ENCODE results near the gene ARID5A. TPM values are rescaled to one million over a fixed set of nuclear protein-coding genes. Genes with fewer than 3 reads are reported as not detected.

ARID5A gene
- total and polyA plus RNA-seq, 2 of the 13 experiments (the other 11 are each of a cell fraction or from before 2014, with no cell fraction given), result 6.0 to 9.5 TPM

- TF ChIP-seq ZFX (CRISPR knock-in tag; IDR thresholded peaks at IDR 0.05; ENCODE audit: low read depth) (peak; percentile 79), ZNF691 (CRISPR knock-in tag; IDR thresholded peaks at IDR 0.05; ENCODE audit: borderline replicate concordance, low read depth) (peak; percentile 93), CBX5 (CRISPR knock-in tag; IDR thresholded peaks at IDR 0.05; ENCODE audit: borderline replicate concordance) (peak; percentile 92; the same call in 1 of the 2 replicates), DZIP1 (CRISPR knock-in tag; IDR thresholded peaks at IDR 0.05) (0 out of 2 replicates have a peak, but pooled peaks have one; percentile 80), MEF2D (CRISPR knock-in tag; IDR thresholded peaks at IDR 0.05) (no peak)
Measured at GRCh38 chr2:96554293-96555145, 18.0 kb downstream of the ARID5A start (continued).

- in situ Hi-C loops (cut with HindIII; ENCODE audit: extremely low pct_ligation_motif_present, low pct_unique_long_range_greater_than_20kb) (no loop called here), intact Hi-C loops (cut with micrococcal nuclease; ENCODE audit: unreplicated experiment) (no loop called here)
- Histone ChIP-seq H3K9me3 (ENCODE audit: low read length) (no peaks in the 10 kb centered on the region), H3K79me2 (ENCODE audit: insufficient read depth, low read length) (no peaks in the 10 kb centered on the region), H4K20me1 (ENCODE audit: insufficient read depth, low read length) (no peaks in the 10 kb centered on the region), H3K36me3 (replicated peaks in 1 of 2; ENCODE audit: control insufficient read depth in 1 of 2, insufficient read depth in 2 of 2, low read length in 2 of 2) (no peaks in the 10 kb centered on the region), H3K9ac (ENCODE audit: insufficient read depth, low read depth, low read length) (no peak overlapping the region), H3K4me3 (replicated peaks in 1 of 3; ENCODE audit: insufficient read depth in 1 of 3, low read depth in 2 of 3, low read length in 3 of 3) (no peak overlapping the region), H3K27me3 (ENCODE audit: control insufficient read depth in 1 of 2, insufficient read depth in 2 of 2, low read length in 2 of 2) (no peaks in the 10 kb centered on the region), H3K4me1 (ENCODE audit: insufficient read depth, low read length) (peaks cover 66% of the 10 kb centered on the region), H3K4me2 (ENCODE audit: low read depth, low read length) (no peak overlapping the region), H3K27ac (ENCODE audit: extremely low read length, insufficient read depth, low read length) (no peak overlapping the region), H2AFZ (ENCODE audit: low read length) (no peak overlapping the region)
- ATAC-seq (no peak), FAIRE-seq (no peak), DNase-seq (ENCODE audit: low spot score) (no peak)
- POLR2A ChIA-PET, result interaction anchor here (1.4 kb wide), 1 partner anchor 261 kb away, joined by 4 read pairs; the partner anchor contains the start of gene CNNM3
- CTCF ChIA-PET (ENCODE audit: low intra/inter-chr PET ratio, low total read pairs), result no interaction called here
- no peak for TF ChIP-seq ZNF552 (CRISPR knock-in tag; IDR thresholded peaks at IDR 0.05; ENCODE audit: borderline replicate concordance)
- 0 out of 2 replicates have a peak, but pooled peaks have one; percentile 11 for TF ChIP-seq ZBTB33 (CRISPR knock-in tag; IDR thresholded peaks at IDR 0.05)
- WGBS (ENCODE audit: low lambda C conversion rate), result 85% methylated on average over 14 of the region's 14 CpGs
- BruUV-seq (replicated peaks), result no TSS peak
Measured at GRCh38 chr2:96555146-96555610, 18.6 kb downstream of the ARID5A start.
